Measurements from ENCODE around the gene MYDGF.

DNA sequence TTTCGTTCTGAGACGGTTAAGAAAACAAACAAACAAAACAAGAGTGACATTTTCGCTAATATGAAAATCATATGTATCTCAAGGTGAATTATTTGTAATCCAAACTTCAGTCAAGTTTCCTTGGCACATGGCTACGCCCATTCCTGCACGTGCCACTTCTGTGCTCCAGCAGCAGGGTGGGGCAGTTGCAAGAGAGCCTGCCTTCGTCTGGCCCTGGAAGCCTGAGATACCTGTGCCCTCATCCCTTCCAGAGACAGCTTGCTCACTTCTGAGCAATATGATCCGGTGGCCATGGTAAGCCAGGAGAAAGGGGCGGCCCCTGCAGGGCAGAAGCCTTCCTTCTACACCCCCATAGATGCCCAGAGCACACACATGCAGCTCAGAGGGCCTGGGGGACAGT, 31.4 kb upstream of the MYDGF start:
- TF ChIP-seq EZH2 (IDR thresholded peaks at IDR 0.05), result no peak
- no peak for TF ChIP-seq POLR2AphosphoS5 (IDR thresholded peaks at IDR 0.05; ENCODE audit: borderline replicate concordance, low read depth, low read length)
- TF ChIP-seq FOXP2 (optimal IDR thresholded peaks at IDR 0.05; ENCODE audit: control extremely low read depth, extremely low read length, insufficient read depth), result no peak

All from SK-N-MC (cell line).